ENCODE data around the gene ABCC3.

DNA sequence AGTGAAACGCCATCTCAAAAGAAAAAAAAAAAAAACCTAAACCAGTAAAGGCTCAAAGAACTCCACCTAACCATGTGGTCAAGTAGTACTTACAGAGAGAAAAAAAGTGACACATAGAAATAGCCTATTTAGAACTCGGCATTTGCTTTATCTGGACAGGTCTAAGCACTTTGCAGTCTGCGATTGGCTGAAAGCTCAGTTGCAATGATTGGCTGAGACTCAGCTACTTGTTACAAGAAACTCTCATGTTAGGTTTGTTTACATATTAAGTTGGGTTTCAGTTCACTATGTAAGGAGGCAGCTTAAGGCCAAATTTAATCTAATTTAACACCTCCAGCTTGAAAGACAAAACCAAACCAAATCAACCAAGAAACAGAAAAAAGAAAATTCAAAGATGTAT is 19.1 kb downstream of the ABCC3 start:
- TF ChIP-seq, protein P1, sequence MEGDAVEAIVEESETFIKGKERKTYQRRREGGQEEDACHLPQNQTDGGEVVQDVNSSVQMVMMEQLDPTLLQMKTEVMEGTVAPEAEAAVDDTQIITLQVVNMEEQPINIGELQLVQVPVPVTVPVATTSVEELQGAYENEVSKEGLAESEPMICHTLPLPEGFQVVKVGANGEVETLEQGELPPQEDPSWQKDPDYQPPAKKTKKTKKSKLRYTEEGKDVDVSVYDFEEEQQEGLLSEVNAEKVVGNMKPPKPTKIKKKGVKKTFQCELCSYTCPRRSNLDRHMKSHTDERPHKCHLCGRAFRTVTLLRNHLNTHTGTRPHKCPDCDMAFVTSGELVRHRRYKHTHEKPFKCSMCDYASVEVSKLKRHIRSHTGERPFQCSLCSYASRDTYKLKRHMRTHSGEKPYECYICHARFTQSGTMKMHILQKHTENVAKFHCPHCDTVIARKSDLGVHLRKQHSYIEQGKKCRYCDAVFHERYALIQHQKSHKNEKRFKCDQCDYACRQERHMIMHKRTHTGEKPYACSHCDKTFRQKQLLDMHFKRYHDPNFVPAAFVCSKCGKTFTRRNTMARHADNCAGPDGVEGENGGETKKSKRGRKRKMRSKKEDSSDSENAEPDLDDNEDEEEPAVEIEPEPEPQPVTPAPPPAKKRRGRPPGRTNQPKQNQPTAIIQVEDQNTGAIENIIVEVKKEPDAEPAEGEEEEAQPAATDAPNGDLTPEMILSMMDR (IDR thresholded peaks at IDR 0.05; ENCODE audit: low read depth, low read length, poor library complexity, severe bottlenecking) = no peak
- TF ChIP-seq EZH2phosphoT487 (IDR thresholded peaks at IDR 0.05; ENCODE audit: borderline replicate concordance, low read length) = no peak

Measured in DOHH2 (cell line).